ENCODE measurements around the gene ANO1. TPM values are rescaled to one million over a fixed set of nuclear protein-coding genes. Genes with fewer than 3 reads are reported as not detected.
A peak's percentile ranks its signal among the peaks of the same experiment; 100 is the strongest.

ANO1 gene
- polyA plus RNA-seq, 12 donors, result 6.4 to 33.6 (median 9.7) TPM; not detected in 1

GRCh38 chr11:70072861-70073755, 5.0 kb upstream of the ANO1 start:
- peak; percentile 22 for DNase-seq

GRCh38 chr11:70073871-70074371, 4.2 kb upstream of the ANO1 start:
- DNase-seq, result peak; percentile 46

GRCh38 chr11:70074746-70075145, 3.4 kb upstream of the ANO1 start:
- DNase-seq, result no peak

GRCh38 chr11:70075836-70076235, 2.3 kb upstream of the ANO1 start:
- DNase-seq, result no peak

- no peak for DNase-seq
Measured at GRCh38 chr11:70076461-70076931, 1.6 kb upstream of the ANO1 start.

- DNase-seq, result no peak
Measured at GRCh38 chr11:70077411-70078094, 564 bp upstream of the ANO1 start.

- no peak for DNase-seq
Measured at GRCh38 chr11:70078781-70079616, 882 bp downstream of the ANO1 start.

- no peak for DNase-seq
Measured at GRCh38 chr11:70079691-70080090, 1.6 kb downstream of the ANO1 start.

- DNase-seq, result no peak
Measured at GRCh38 chr11:70080763-70081162, 2.6 kb downstream of the ANO1 start.

- no peak for DNase-seq
Measured at GRCh38 chr11:70082829-70083228, 4.7 kb downstream of the ANO1 start.

- DNase-seq, result no peak
Measured at GRCh38 chr11:70084046-70084984, 6.2 kb downstream of the ANO1 start.

- DNase-seq, result no peak
Measured at GRCh38 chr11:70085815-70086769, 8.0 kb downstream of the ANO1 start.

- DNase-seq, result no peak
Measured at GRCh38 chr11:70087446-70088167, 9.5 kb downstream of the ANO1 start.

GRCh38 chr11:70088735-70089250, 10.7 kb downstream of the ANO1 start:
- no peak for DNase-seq

- no peak for DNase-seq
Measured at GRCh38 chr11:70089631-70090030, 11.5 kb downstream of the ANO1 start.

- no peak for DNase-seq
Measured at GRCh38 chr11:70090961-70091381, 12.9 kb downstream of the ANO1 start.

GRCh38 chr11:70091638-70092037, 13.5 kb downstream of the ANO1 start:
- no peak for DNase-seq

- DNase-seq, result no peak
Measured at GRCh38 chr11:70092959-70093715, 15.0 kb downstream of the ANO1 start.

Data from muscle of arm (tissue), 12 donors.